ENCODE data around the gene DFFB.
A peak's percentile ranks its signal among the peaks of the same experiment; 100 is the strongest.

The DFFB gene

DNA sequence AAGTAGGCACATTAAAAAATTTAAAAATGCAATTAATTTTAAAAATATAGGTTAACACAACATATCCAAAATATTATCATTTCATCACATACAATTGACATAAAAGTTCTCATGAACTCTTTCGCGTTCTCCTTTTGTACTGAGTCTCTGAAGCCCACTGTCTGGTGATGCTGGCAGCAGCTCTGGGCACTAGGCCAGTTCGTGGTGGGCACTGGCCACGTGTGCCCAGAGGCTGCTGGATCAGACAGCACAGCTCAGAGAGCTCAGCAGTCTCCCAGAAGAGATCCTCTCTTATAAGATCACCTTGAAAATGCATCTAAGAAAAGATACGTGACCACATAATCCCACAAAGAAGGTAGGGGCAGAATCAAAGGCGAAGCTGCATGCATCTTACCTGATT, 10.2 kb upstream of the DFFB start:
- no peaks in the 10 kb centered on the region for H3K27me3 Mint-ChIP-seq
- no peaks in the 10 kb centered on the region for H3K4me1 Mint-ChIP-seq (ENCODE audit: low read depth)
- peaks cover 78% of the 10 kb centered on the region for H3K36me3 Mint-ChIP-seq (ENCODE audit: low read depth)
- H3K9me3 Mint-ChIP-seq, result no peaks in the 10 kb centered on the region
- H3K4me3 Mint-ChIP-seq, result no peak overlapping the region
- no peak for DNase-seq
- no peak overlapping the region for H3K27ac Mint-ChIP-seq

DNA sequence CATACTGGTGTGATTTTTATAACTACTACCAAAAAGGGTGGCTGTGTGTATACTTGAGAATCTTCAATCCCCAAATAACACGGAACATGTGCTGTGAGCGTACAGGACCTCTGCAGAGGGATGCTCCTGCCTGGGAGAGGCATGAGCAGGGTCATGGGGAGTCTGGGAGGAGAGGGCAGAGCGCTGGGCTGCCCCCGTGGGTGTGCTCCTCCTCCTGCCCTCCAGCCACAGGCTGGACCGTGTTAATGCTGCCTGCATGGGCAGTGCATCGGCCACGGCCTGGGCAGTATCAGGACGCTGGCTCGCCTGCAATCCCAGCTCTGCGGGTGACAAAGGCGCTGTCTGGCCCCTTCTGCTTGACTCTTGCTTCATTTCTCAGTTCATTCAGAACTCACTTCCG, 6.4 kb upstream of the DFFB start:
- no peak overlapping the region for H3K4me3 Mint-ChIP-seq
- H3K9me3 Mint-ChIP-seq, result no peaks in the 10 kb centered on the region
- peaks cover 55% of the 10 kb centered on the region for H3K36me3 Mint-ChIP-seq (ENCODE audit: low read depth)
- no peaks in the 10 kb centered on the region for H3K27me3 Mint-ChIP-seq
- DNase-seq, result no peak
- peaks cover 14% of the 10 kb centered on the region for H3K4me1 Mint-ChIP-seq (ENCODE audit: low read depth)
- no peak overlapping the region for H3K27ac Mint-ChIP-seq

DNA sequence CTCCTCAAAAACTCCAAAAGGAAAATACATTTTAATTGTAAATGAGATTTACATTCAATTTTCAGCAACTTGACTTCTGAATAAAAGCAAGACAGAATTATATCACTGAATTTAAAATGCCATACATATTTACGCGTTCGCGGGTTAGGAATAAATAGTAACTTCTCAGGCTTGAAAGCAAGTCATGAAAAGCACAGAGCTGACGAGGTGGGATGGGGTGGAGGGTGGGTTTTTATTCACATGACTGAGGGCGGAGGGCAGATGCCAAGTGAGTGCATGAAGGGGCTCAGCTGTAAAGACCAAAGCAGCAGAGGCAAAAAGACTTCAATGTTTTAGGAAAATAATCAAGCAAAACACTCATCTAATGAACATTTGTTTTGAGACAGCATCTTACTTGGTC, 6.0 kb upstream of the DFFB start:
- no peak for DNase-seq
- Mint-ChIP-seq H3K27me3 (no peaks in the 10 kb centered on the region), H3K9me3 (no peaks in the 10 kb centered on the region), H3K4me1 (ENCODE audit: low read depth) (peaks cover 18% of the 10 kb centered on the region), H3K4me3 (no peak overlapping the region), H3K27ac (no peak overlapping the region), H3K36me3 (ENCODE audit: low read depth) (peaks cover 55% of the 10 kb centered on the region)

DNA sequence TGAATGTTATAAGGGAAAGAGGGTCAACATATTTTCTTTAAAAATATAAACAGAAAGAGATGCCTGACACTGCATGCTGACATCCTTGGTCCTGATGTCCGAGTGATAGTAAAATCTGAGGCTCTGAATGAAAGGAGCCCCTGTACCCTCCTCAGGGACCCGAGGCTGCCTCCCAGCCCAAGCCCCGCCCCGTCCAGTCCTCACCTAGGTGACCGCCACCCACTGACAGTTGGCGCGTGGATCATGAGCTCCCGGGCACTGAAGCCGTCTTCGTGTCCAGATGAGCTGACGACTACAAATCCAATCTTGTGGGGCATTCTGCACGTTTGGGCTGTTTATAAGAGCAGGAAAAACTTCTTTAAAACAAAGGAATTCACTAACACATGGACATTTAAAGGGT, 5.2 kb upstream of the DFFB start:
- H3K27ac Mint-ChIP-seq, result no peak overlapping the region
- H3K4me3 Mint-ChIP-seq, result no peak overlapping the region
- H3K9me3 Mint-ChIP-seq, result no peaks in the 10 kb centered on the region
- DNase-seq, result no peak
- H3K4me1 Mint-ChIP-seq (ENCODE audit: low read depth), result peaks cover 20% of the 10 kb centered on the region
- peaks cover 51% of the 10 kb centered on the region for H3K36me3 Mint-ChIP-seq (ENCODE audit: low read depth)
- H3K27me3 Mint-ChIP-seq, result no peaks in the 10 kb centered on the region

DNA sequence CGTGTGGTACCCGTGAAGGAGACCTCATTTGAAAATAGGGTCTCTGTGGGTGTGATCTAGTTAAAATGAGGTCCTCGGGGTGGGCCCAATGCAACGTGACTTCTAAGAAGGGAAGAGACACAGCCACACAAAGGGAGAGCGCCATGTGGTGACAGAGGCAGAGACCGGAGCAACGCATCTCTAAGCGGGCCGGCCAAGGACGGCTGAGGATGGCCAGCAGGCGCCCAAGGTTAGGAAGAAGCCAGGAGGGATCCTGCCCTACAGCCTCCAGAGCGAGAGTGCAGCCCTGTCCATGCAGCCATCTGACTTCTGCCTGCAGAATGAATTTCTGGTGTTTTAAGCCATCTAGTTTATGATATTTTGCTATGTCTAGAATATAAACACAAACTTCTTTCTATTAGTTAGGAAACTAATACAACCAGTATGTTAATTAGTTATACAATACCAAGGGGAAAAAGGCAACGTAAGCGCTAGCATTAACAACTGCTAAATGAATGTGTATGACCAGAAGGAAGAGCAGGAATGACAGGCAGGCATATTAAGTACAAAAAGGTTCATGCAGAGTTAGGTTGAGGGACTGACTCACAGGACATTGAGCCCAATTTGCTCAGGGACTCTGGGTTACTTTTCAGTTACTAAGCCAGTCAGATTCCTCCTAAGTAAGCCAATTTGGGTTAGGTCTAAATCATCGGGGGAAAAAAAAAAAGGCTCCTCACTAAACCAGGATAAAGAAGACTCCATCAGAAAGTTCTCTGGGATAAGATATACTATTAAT, 4.4 kb upstream of the DFFB start:
- peaks cover 22% of the 10 kb centered on the region for H3K4me1 Mint-ChIP-seq (ENCODE audit: low read depth)
- H3K36me3 Mint-ChIP-seq (ENCODE audit: low read depth), result peaks cover 46% of the 10 kb centered on the region
- no peaks in the 10 kb centered on the region for H3K9me3 Mint-ChIP-seq
- no peaks in the 10 kb centered on the region for H3K27me3 Mint-ChIP-seq
- H3K4me3 Mint-ChIP-seq, result no peak overlapping the region
- H3K27ac Mint-ChIP-seq, result no peak overlapping the region
- no peak for DNase-seq

DNA sequence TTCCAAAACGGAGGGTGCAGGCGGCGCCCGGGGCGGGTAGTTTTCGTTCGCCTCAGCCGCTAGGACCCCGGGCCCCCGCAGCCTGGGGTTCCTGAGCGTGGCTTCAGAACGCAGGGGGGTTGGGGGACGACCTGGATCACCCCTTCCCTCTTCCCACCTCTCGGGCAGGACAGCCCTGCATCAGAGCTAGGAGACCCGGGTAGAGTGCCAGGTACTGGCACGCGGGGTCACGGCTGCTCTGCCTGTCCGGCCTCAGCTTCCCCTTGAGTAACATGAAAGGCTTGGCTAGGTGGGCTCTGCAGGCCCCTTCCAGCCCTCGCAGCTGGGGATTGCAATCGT, 484 bp downstream of the DFFB start:
- Mint-ChIP-seq H3K4me1 (ENCODE audit: low read depth) (peaks cover 37% of the 10 kb centered on the region), H3K9me3 (no peaks in the 10 kb centered on the region), H3K4me3 (peak overlapping the region; percentile 93), H3K27ac (no peak overlapping the region), H3K27me3 (no peaks in the 10 kb centered on the region), H3K36me3 (ENCODE audit: low read depth) (peaks cover 23% of the 10 kb centered on the region)
- DNase-seq, result no peak

DNA sequence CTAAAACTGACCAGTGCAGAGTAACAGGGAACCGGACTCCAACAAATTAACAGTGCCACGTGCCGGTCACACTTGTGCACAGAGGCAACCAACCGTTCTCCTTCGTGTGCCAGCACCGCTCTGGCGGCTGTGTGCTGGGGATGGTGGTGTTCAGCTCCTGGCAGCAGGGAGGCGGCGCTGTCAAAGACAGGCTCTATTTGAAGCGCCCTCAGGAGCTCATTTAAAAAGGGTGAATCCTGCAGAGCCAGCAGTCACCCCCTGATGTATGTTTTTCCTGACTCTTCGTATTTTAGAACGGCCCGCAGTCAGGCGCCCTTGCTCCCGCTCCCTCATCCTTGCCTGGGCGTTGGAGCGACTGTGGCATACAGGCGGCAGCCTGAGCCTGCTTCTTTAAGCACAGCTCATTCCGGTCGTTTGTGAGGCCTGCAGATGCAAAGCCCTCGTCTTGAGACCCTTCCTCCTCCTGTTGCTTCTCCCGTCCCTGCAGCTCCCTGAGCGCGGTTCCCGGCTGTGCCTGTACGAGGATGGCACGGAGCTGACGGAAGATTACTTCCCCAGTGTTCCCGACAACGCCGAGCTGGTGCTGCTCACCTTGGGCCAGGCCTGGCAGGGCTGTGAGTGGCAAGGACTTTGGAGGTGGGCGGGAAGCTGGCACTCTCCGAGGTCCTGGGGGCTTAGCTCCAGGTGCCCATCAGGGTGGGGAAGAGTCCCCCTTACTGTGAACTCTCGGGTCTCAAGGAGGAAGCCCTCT, 1.1 kb downstream of the DFFB start:
- DNase-seq, result no peak
- Mint-ChIP-seq H3K27me3 (no peaks in the 10 kb centered on the region), H3K4me1 (ENCODE audit: low read depth) (peaks cover 40% of the 10 kb centered on the region), H3K9me3 (no peaks in the 10 kb centered on the region), H3K36me3 (ENCODE audit: low read depth) (peaks cover 26% of the 10 kb centered on the region), H3K4me3 (peak overlapping the region; percentile 93), H3K27ac (peak overlapping the region; percentile 59)

DNA sequence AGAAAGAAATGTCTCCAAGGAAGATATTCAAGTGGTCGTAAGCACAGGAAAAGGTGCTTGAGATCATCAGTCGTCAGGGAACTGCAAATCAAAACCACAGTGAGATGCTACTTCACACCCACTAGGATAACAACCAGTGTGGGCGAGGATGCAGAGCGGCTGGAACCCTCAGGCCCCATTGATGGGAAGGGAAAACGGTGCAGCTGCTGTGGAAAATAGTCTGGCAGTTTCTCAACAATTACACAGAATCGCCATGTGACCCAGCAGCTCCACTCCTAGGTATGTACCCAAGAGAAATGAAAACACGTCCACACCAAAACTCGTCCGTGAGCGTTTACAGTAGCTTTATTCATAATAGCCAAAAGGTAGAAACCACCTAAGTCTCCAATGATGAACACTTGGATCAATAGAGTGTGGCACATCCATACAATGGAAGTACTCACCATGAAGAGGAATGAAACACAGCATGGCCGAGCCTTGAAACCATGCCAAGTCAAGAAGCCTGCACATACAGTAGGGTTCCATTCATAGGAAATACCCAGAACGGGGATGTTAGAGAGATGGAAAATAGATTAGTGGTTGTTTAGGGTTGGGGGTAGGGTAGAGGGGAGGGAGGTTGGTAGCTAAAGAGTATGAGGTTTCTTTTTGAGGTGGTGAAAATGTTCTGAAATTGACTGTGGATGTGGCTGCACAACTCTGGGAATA, 6.1 kb downstream of the DFFB start:
- peaks cover 49% of the 10 kb centered on the region for H3K36me3 Mint-ChIP-seq (ENCODE audit: low read depth)
- H3K4me3 Mint-ChIP-seq, result no peak overlapping the region
- H3K27ac Mint-ChIP-seq, result peak overlapping the region; percentile 30
- H3K9me3 Mint-ChIP-seq, result no peaks in the 10 kb centered on the region
- H3K4me1 Mint-ChIP-seq (ENCODE audit: low read depth), result peaks cover 16% of the 10 kb centered on the region
- H3K27me3 Mint-ChIP-seq, result no peaks in the 10 kb centered on the region
- DNase-seq, result no peak

DNA sequence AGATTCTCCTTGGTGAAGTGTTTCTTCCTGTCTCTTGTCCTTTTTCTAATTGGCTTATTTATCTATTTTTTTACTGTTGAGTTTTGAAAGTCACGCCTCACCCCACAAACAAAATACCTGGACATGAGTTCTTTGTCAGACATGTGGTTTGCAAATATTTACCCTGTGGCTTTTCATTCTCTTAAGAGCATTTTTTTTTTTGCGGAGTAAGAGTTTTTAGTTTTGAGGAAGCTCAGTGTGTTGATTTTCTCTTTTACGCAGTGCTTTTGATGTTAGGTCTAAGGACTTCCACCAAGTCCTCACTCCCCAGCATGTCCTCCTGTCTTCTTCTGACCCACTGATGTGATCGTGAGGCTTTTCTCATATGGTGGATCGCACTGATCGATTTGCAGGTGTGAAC, 7.6 kb downstream of the DFFB start:
- peaks cover 58% of the 10 kb centered on the region for H3K36me3 Mint-ChIP-seq (ENCODE audit: low read depth)
- no peak overlapping the region for H3K4me3 Mint-ChIP-seq
- DNase-seq, result no peak
- no peaks in the 10 kb centered on the region for H3K27me3 Mint-ChIP-seq
- no peaks in the 10 kb centered on the region for H3K9me3 Mint-ChIP-seq
- H3K27ac Mint-ChIP-seq, result no peak overlapping the region
- H3K4me1 Mint-ChIP-seq (ENCODE audit: low read depth), result peaks cover 5% of the 10 kb centered on the region

DNA sequence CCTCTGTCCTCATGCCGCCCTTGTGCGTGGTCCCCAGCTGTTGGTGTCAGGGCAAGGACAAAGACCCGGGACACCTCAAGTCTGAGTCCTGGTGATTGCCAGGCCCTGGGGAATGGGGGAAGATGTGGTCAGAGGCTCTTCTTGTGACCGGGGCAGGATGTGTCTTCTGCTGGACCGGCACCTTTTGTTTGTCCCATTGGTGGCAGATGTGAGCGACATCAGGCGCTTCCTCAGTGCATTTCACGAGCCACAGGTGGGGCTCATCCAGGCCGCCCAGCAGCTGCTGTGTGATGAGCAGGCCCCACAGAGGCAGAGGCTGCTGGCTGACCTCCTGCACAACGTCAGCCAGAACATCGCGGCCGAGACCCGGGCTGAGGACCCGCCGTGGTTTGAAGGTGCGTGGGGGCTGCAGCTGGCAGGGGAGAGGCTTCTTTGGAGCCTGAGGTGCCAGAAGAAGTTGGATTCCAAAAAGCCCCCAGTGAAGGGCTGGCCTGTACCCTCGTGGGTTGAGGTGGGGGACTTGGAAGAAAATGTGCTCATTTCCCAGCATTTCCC, 8.4 kb downstream of the DFFB start:
- no peaks in the 10 kb centered on the region for H3K9me3 Mint-ChIP-seq
- DNase-seq, result no peak
- H3K4me3 Mint-ChIP-seq, result no peak overlapping the region
- H3K27me3 Mint-ChIP-seq, result no peaks in the 10 kb centered on the region
- H3K36me3 Mint-ChIP-seq (ENCODE audit: low read depth), result peaks cover 64% of the 10 kb centered on the region
- H3K4me1 Mint-ChIP-seq (ENCODE audit: low read depth), result peaks cover 5% of the 10 kb centered on the region
- no peak overlapping the region for H3K27ac Mint-ChIP-seq

DNA sequence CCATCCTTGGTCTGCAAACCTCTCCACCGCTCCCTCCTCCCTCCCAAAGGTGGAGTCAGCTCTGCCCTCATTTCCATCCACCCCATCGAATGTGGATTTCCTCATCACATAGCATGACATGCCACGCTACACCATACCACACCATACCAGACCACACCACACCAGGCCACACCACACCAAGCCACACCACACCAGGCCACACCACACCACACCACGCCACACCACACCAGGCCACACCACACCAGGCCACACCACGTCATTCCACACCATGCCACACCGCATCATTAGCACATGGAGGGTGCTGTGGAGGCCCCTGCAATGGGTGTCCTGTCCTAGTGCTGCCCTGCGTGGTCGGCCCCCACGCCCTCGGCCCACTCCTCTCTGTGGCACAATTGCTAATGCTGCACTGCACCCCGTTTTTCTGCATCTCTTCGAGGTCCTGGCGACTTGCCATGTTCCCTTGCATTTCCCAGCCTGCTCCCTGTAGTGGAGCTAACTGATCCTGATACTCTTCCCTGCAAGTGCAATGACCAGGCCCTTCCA, 11.3 kb downstream of the DFFB start:
- DNase-seq, result no peak
- no peak overlapping the region for H3K4me3 Mint-ChIP-seq
- H3K27me3 Mint-ChIP-seq, result no peaks in the 10 kb centered on the region
- no peaks in the 10 kb centered on the region for H3K9me3 Mint-ChIP-seq
- H3K27ac Mint-ChIP-seq, result no peak overlapping the region
- H3K36me3 Mint-ChIP-seq (ENCODE audit: low read depth), result peaks cover 73% of the 10 kb centered on the region
- H3K4me1 Mint-ChIP-seq (ENCODE audit: low read depth), result peaks cover under 1% of the 10 kb centered on the region

DNA sequence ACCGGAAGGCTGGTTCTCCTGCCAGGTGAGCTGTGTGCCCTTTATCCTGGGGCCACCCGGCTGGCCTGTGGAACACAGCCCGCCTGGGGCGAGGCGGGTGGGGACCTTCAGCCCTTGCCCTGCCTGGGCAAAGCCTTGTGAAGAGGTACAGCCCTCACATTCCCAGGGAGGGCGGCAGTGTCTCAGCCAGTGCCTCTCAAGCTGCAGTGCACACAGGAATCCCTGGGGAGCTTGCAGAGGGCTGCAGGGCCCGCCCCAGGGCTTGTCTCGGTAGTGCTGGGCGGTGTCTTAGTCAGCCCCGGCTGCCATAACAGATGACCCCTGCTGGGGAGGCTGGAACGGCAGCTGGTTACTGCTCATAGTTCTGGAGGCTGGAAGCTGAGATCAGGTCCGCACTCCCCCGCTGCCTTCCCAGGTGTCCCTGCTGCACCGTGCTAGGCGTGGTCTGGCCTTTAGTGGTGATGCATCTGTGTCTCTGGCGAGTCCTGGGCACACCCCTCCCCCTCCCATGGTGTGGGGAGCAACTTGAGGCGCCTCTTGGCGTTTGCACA, 12.6 kb downstream of the DFFB start:
- no peaks in the 10 kb centered on the region for H3K4me1 Mint-ChIP-seq (ENCODE audit: low read depth)
- DNase-seq, result no peak
- peaks cover 79% of the 10 kb centered on the region for H3K36me3 Mint-ChIP-seq (ENCODE audit: low read depth)
- no peaks in the 10 kb centered on the region for H3K27me3 Mint-ChIP-seq
- no peak overlapping the region for H3K27ac Mint-ChIP-seq
- H3K4me3 Mint-ChIP-seq, result no peak overlapping the region
- H3K9me3 Mint-ChIP-seq, result no peaks in the 10 kb centered on the region

DNA sequence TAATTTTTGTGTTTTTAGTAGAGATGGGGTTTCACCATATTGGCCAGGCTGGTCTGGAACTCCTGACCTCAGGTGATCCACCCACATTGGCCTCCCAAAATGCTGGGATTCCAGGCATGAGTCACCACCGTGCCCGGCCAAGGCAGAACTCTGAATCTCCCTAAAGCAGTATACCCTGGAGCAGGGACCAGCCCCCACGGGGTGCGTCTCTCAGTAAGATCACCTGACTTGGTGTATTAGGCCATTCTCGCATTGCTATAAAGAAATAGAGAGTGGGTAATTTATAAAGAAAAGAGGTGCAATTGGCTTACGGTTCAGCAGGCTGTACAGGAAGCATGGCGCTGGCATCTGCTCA, 14.2 kb downstream of the DFFB start:
- no peaks in the 10 kb centered on the region for H3K27me3 Mint-ChIP-seq
- no peak overlapping the region for H3K4me3 Mint-ChIP-seq
- H3K4me1 Mint-ChIP-seq (ENCODE audit: low read depth), result no peaks in the 10 kb centered on the region
- H3K27ac Mint-ChIP-seq, result no peak overlapping the region
- no peak for DNase-seq
- H3K36me3 Mint-ChIP-seq (ENCODE audit: low read depth), result peaks cover 87% of the 10 kb centered on the region
- no peaks in the 10 kb centered on the region for H3K9me3 Mint-ChIP-seq

DNA sequence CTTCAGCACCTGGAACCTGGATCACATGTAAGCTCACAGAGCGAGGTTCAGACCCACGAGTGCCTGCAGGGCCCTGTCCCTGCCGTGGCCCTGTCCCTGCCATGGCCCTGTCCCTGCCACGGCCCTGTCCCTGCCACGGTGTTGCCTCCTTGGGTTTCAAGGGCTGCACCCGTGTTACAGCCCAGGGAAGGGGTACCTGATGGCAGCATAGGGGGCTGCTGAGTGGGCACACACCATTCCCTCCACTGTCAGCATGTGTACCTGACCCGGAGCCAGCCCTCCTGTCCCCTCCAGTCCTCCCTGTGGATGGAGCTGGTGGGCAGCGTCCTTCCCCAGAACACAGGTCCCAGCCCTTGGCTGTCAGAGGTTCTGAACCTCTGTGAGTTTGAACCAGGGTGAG, 15.3 kb downstream of the DFFB start:
- Mint-ChIP-seq H3K27me3 (no peaks in the 10 kb centered on the region), H3K9me3 (no peaks in the 10 kb centered on the region), H3K4me1 (ENCODE audit: low read depth) (no peaks in the 10 kb centered on the region), H3K4me3 (no peak overlapping the region), H3K36me3 (ENCODE audit: low read depth) (peaks cover 85% of the 10 kb centered on the region), H3K27ac (no peak overlapping the region)
- DNase-seq, result no peak
